Gastroesophageal sphincter (tissue), 3 donors: ENCODE measurements around the gene CNTNAP2.

ENCODE experiments used
- EP300 ChIP-seq: sonication (generic); formaldehyde crosslinking; IDR thresholded peaks from one replicate; pipeline ENCODE4 v1.6.1; 2017; ENCODE audit warnings: antibody characterized with exemption, mild to moderate bottlenecking
- POLR2A ChIP-seq, 2 donors: fragments of 450-650 bp; IDR thresholded peaks; one replicate each; pipeline ENCODE4 v1.6.1; 2017; ENCODE audit warnings: antibody characterized with exemption in 2 of 2, mild to moderate bottlenecking in 2 of 2, moderate library complexity in 1 of 2
- TF ChIP-seq, protein P1 (sequence below), 4 experiments: fragments of 200-600 bp in 2 of 4; fragments of 450-650 bp in 2 of 4; sonication (generic) in 1 of 4; IDR thresholded peaks; one replicate each; pipeline ENCODE4 v1.5.1; 2017 to 2019; ENCODE audit warnings: antibody characterized with exemption in 4 of 4, mild to moderate bottlenecking in 2 of 4, moderate library complexity in 2 of 4

- TF ChIP-seq POLR2A (IDR thresholded peaks at IDR 0.05): no peak
- TF ChIP-seq, protein P1, sequence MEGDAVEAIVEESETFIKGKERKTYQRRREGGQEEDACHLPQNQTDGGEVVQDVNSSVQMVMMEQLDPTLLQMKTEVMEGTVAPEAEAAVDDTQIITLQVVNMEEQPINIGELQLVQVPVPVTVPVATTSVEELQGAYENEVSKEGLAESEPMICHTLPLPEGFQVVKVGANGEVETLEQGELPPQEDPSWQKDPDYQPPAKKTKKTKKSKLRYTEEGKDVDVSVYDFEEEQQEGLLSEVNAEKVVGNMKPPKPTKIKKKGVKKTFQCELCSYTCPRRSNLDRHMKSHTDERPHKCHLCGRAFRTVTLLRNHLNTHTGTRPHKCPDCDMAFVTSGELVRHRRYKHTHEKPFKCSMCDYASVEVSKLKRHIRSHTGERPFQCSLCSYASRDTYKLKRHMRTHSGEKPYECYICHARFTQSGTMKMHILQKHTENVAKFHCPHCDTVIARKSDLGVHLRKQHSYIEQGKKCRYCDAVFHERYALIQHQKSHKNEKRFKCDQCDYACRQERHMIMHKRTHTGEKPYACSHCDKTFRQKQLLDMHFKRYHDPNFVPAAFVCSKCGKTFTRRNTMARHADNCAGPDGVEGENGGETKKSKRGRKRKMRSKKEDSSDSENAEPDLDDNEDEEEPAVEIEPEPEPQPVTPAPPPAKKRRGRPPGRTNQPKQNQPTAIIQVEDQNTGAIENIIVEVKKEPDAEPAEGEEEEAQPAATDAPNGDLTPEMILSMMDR (IDR thresholded peaks at IDR 0.05): no peak
- no peak for TF ChIP-seq EP300
Measured at GRCh38 chr7:147639751-147640150, 1523.2 kb downstream of the CNTNAP2 start.
